A673 (cell line): Measurements from ENCODE around the gene TBC1D22A. TPM values are rescaled to one million over a fixed set of nuclear protein-coding genes. Genes with fewer than 3 reads are reported as not detected.

Experiments
- BruUV-seq: library from RNA; stranded (reverse); fragments of 400-500 nt; replicated peaks from 2 replicates; lab custom pipeline; 2021; lab: Mats Ljungman, UMichigan
- CTCF ChIA-PET: fragments of 300-600 bp; sonication (Branson Sonifier 250); formaldehyde crosslinking; loops from one replicate; lab custom pipeline; 2022; ENCODE audit warnings: antibody characterized with exemption; lab: Charles Lee
- POLR2A ChIA-PET: fragments of 300-600 bp; sonication (Branson Sonifier 250); formaldehyde crosslinking; loops from one replicate; lab custom pipeline; 2022; ENCODE audit warnings: antibody characterized with exemption; ENCODE audit not compliant: low non-redundant PET; lab: Charles Lee
- DNase-seq: peaks from one replicate; pipeline ENCODE4 v3.0.0-alpha.2; 2015; ENCODE audit warnings: low spot score
- H3K27ac ChIP-seq: fragments of 200-600 bp; sonication (generic); 2 replicates; pipeline ENCODE4 v1.5.1; 2016; ENCODE audit warnings: mixed run types, low read depth, mild to moderate bottlenecking, mixed read lengths, antibody characterized with exemption, low read length; ENCODE audit not compliant: poor library complexity, severe bottlenecking
- H3K27me3 ChIP-seq: fragments of 200-600 bp; sonication (generic); replicated peaks from 2 replicates; pipeline ENCODE4 v1.6.1; 2017; ENCODE audit warnings: mixed run types, low read depth, mild to moderate bottlenecking, mixed read lengths, antibody characterized with exemption, low read length; ENCODE audit not compliant: insufficient read depth, poor library complexity
- H3K36me3 ChIP-seq: fragments of 200-600 bp; sonication (generic); 2 replicates; pipeline ENCODE4 v1.6.1; 2016; ENCODE audit warnings: mixed run types, mild to moderate bottlenecking, mixed read lengths, antibody characterized with exemption, low read length; ENCODE audit not compliant: insufficient read depth, poor library complexity, severe bottlenecking
- H3K4me1 ChIP-seq: fragments of 200-600 bp; sonication (generic); 2 replicates; pipeline ENCODE4 v1.6.1; 2017; ENCODE audit warnings: mixed run types, mild to moderate bottlenecking, mixed read lengths, antibody characterized with exemption, low read length; ENCODE audit not compliant: insufficient read depth, poor library complexity, severe bottlenecking
- H3K4me3 ChIP-seq: fragments of 200-600 bp; sonication (generic); 2 replicates; pipeline ENCODE4 v1.5.1; 2016; ENCODE audit warnings: low read depth, mixed run types, mild to moderate bottlenecking, mixed read lengths, low read length; ENCODE audit not compliant: poor library complexity, severe bottlenecking
- H3K9me3 ChIP-seq: fragments of 200-600 bp; sonication (generic); 2 replicates; pipeline ENCODE4 v1.6.1; 2016; ENCODE audit warnings: mixed run types, low read depth, mild to moderate bottlenecking, mixed read lengths, antibody characterized with exemption, low read length; ENCODE audit not compliant: poor library complexity, severe bottlenecking
- CTCF ChIP-seq: fragments of 300-800, 200-600 bp; sonication (generic); conservative IDR thresholded peaks from 2 replicates; pipeline ENCODE4 v1.5.1; 2017; ENCODE audit warnings: low read depth, mild to moderate bottlenecking, antibody characterized with exemption, low read length, moderate library complexity, mixed read lengths
- EZH2 ChIP-seq: fragments of 200-600 bp; sonication (generic); IDR thresholded peaks from 2 replicates; pipeline ENCODE4 v1.6.1; 2017; ENCODE audit warnings: borderline replicate concordance, low read depth, mild to moderate bottlenecking, mixed read lengths, antibody characterized with exemption, low read length; ENCODE audit not compliant: poor library complexity, severe bottlenecking
- intact Hi-C: fragments of 100-400 bp; cut with micrococcal nuclease; formaldehyde crosslinking; loops from one replicate; pipeline ENCODE4 v1.10.0; 2022; ENCODE audit not compliant: unreplicated experiment
- total RNA-seq: library from RNA; stranded (reverse); gene quantifications from 2 replicates; pipeline ENCODE4 v1.2.3, GENCODE V29; 2021

Gene TBC1D22A
- total RNA-seq, 1 experiment from 2014 or later: 22.5 TPM

DNA sequence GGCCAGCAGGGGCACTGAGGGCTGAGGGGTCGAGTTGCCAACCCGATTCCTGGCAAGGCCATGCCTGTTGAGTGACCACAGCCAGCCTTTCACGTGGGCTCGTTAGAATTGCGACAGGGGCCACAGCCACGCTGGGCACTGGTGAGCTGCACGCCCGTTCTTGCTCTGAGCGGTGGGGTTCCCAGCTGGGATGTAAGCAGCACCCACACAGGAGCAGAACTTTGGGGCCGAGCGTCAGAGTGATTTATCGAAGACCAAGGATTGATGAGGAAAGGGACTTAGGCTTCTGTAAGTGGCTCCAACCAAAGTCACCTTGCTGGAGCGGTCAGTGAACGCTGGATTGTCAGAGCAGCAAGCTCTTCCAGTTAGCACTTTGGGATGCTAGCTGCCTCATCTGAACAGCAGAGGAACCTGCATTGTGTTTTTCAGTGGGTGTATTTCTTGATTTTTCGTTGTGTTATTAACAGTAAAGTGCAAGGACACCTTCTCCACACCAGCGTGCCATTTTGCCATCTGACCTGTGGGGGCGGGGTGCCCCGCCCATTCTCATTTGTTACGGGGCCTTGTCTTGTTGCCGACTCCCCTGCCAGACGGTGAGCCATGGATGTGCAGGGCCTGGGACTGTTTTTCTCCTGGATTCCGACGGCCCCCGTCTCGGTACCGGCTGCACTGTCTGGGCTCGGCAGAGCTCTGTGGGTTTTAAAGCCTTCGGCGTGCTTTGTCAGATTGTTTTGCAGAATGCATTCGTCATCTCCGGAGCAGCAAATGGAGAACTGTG lies 202.5 kb downstream of the TBC1D22A start:
- POLR2A ChIA-PET: no interaction called here
- no peak overlapping the region for H3K4me3 ChIP-seq
- intact Hi-C loops: no loop called here
- no peaks in the 10 kb centered on the region for H3K36me3 ChIP-seq
- TF ChIP-seq EZH2 (no peak), CTCF (no peak)
- no peak overlapping the region for H3K27ac ChIP-seq
- CTCF ChIA-PET: no interaction called here
- no peak for DNase-seq
- BruUV-seq: no TSS peak
- H3K27me3 ChIP-seq: no peaks in the 10 kb centered on the region
- peaks cover 17% of the 10 kb centered on the region for H3K4me1 ChIP-seq
- no peaks in the 10 kb centered on the region for H3K9me3 ChIP-seq

DNA sequence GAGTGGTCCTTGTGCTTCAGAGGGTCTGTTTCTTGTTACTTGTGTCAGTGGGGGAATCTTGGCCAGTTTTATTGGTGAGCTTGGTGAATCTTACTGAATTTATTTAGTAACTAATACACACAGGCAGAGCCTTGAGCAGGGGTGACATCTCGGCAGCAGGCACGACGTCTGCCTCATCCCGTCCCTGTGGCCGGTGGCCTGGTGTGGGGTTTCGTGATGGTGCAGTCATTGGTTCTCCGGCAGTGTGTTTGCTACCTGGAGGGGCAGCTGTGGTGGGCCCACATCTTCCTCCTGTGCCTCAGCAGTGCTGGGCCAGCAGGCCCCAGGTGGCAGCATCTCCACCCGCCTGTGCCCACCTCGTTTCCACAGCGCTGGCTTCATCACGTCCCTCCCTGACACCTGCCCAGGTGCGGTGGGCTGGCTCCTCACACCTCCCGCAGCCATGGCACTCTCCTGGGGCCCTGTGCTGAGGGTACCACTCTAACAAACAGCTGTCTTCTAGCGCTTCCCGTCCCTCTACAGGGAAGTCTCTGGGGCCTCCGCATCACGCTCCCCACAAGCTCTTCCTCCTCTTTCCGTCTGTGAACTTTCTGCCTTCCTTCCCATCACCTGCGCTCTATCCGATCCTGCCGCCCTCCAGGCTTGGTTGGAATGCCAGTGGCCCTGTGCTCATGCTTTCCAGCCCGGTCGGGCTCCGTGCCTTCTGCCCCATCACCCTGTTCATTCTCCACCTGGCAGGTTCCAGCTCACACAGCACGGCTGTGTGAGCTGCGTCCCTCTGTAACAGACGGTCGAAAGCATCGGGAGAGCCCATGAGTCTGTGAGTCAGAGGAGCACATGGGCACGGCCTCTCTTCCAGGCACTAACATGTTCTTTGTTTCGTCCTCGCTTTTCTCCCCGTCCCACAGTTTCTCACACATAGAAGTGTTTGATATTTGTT lies 203.4 kb downstream of the TBC1D22A start:
- Histone ChIP-seq H3K9me3 (no peaks in the 10 kb centered on the region), H3K36me3 (no peaks in the 10 kb centered on the region), H3K4me1 (peaks cover 17% of the 10 kb centered on the region), H3K4me3 (no peak overlapping the region), H3K27ac (no peak overlapping the region), H3K27me3 (no peaks in the 10 kb centered on the region)
- CTCF ChIA-PET: no interaction called here
- DNase-seq: no peak
- POLR2A ChIA-PET: no interaction called here
- no peak for TF ChIP-seq CTCF
- TF ChIP-seq EZH2: no peak
- intact Hi-C loops: no loop called here
- BruUV-seq: no TSS peak

GRCh38 chr22:46966495-46966845 lies 204.0 kb downstream of the TBC1D22A start:
- no peak for TF ChIP-seq CTCF
- no peak for TF ChIP-seq EZH2
- ChIA-PET POLR2A (no interaction called here), CTCF (no interaction called here)
- no TSS peak for BruUV-seq
- Histone ChIP-seq H3K27ac (no peak overlapping the region), H3K36me3 (no peaks in the 10 kb centered on the region), H3K4me3 (no peak overlapping the region), H3K9me3 (no peaks in the 10 kb centered on the region), H3K27me3 (no peaks in the 10 kb centered on the region), H3K4me1 (peaks cover 17% of the 10 kb centered on the region)
- no peak for DNase-seq
- intact Hi-C loops: no loop called here
